ENCODE data around the gene ZBTB7C.

ZBTB7C gene

GRCh38 chr18:48249854-48250253 lies 159.3 kb downstream of the ZBTB7C start:
- no peak for FAIRE-seq
- TF ChIP-seq SPI1 (IDR thresholded peaks at IDR 0.05; ENCODE audit: low read depth, low read length) (no peak), POLR2AphosphoS5 (IDR thresholded peaks at IDR 0.05; ENCODE audit: low read depth, low read length) (no peak), TAF1 (IDR thresholded peaks at IDR 0.05; ENCODE audit: low read depth, low read length) (no peak), PAX5 (IDR thresholded peaks at IDR 0.05; ENCODE audit: insufficient read depth, low read length, severe bottlenecking) (no peak), POU2F2 (IDR thresholded peaks at IDR 0.05; ENCODE audit: low read depth, low read length) (no peak)
- no peak for DNase-seq (ENCODE audit: insufficient read length, low spot score)

DNA sequence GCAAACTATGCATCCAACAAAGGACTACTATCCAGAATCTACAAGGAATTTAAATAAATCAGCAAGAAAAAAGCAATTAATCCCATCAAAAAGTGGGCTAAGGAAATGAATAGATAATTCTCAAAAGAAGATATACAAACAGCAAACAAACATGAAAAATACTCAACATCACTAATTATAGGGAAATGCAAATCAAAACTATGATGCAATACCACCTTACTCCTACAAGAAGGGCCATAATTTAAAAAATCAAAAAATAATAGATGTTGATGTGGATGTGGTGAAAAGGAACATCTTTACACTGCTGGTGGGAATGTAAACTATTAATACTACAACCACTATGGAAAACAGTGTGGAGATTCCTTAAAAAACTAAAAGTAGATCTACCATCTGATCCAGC lies 164.7 kb downstream of the ZBTB7C start:
- no peak for TF ChIP-seq POLR2AphosphoS5 (IDR thresholded peaks at IDR 0.05; ENCODE audit: low read depth, low read length)
- no peak for TF ChIP-seq TAF1 (IDR thresholded peaks at IDR 0.05; ENCODE audit: low read depth, low read length)
- no peak for TF ChIP-seq PAX5 (IDR thresholded peaks at IDR 0.05; ENCODE audit: insufficient read depth, low read length, severe bottlenecking)
- no peak for TF ChIP-seq POLR2A (IDR thresholded peaks at IDR 0.05; ENCODE audit: low read depth, low read length)
- TF ChIP-seq SPI1 (IDR thresholded peaks at IDR 0.05; ENCODE audit: low read depth, low read length): no peak
- TF ChIP-seq POU2F2 (IDR thresholded peaks at IDR 0.05; ENCODE audit: low read depth, low read length): no peak
- DNase-seq (ENCODE audit: insufficient read length, low spot score) (no peak), FAIRE-seq (no peak)

GRCh38 chr18:48238636-48239035 lies 170.5 kb downstream of the ZBTB7C start:
- DNase-seq (ENCODE audit: insufficient read length, low spot score) (no peak), FAIRE-seq (no peak)

GRCh38 chr18:48238206-48238605 lies 171.0 kb downstream of the ZBTB7C start:
- TF ChIP-seq POLR2A (IDR thresholded peaks at IDR 0.05; ENCODE audit: low read depth, low read length) (no peak), SPI1 (IDR thresholded peaks at IDR 0.05; ENCODE audit: low read depth, low read length) (no peak), POLR2AphosphoS5 (IDR thresholded peaks at IDR 0.05; ENCODE audit: low read depth, low read length) (no peak), PAX5 (IDR thresholded peaks at IDR 0.05; ENCODE audit: insufficient read depth, low read length, severe bottlenecking) (no peak), TAF1 (IDR thresholded peaks at IDR 0.05; ENCODE audit: low read depth, low read length) (no peak), POU2F2 (IDR thresholded peaks at IDR 0.05; ENCODE audit: low read depth, low read length) (no peak)
- no peak for FAIRE-seq

More at GRCh38 chr18:48238636-48239035, 170.5 kb downstream of the ZBTB7C start:
- TF ChIP-seq TAF1 (IDR thresholded peaks at IDR 0.05; ENCODE audit: low read depth, low read length) (no peak), PAX5 (IDR thresholded peaks at IDR 0.05; ENCODE audit: insufficient read depth, low read length, severe bottlenecking) (no peak)

DNA sequence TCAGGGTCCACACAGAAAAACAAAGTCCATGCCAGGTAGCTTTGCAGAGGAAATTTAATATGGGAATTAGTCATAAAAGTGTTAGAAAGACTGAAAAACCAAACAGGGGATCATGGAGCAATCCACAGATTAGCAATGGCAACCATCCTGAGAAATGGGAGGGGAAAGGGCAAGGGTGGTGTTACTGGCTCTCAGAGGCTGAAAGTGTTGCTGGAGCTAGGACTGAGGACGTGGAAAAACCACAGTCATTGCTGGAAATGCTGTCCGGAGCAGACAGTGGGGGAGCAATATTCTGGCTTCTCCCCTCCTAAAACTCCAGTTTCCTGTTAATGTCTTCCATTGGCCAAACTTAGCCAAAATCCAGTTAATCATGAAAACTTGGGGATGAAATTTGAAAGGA lies 172.4 kb downstream of the ZBTB7C start:
- FAIRE-seq: no peak
- no peak for DNase-seq (ENCODE audit: insufficient read length, low spot score)
- TF ChIP-seq TAF1 (IDR thresholded peaks at IDR 0.05; ENCODE audit: low read depth, low read length) (no peak), SPI1 (IDR thresholded peaks at IDR 0.05; ENCODE audit: low read depth, low read length) (no peak), POLR2AphosphoS5 (IDR thresholded peaks at IDR 0.05; ENCODE audit: low read depth, low read length) (no peak), PAX5 (IDR thresholded peaks at IDR 0.05; ENCODE audit: insufficient read depth, low read length, severe bottlenecking) (no peak), POU2F2 (IDR thresholded peaks at IDR 0.05; ENCODE audit: low read depth, low read length) (no peak), POLR2A (IDR thresholded peaks at IDR 0.05; ENCODE audit: low read depth, low read length) (no peak)

More at GRCh38 chr18:48238206-48238605, 171.0 kb downstream of the ZBTB7C start:
- no peak for DNase-seq (ENCODE audit: insufficient read length, low spot score)

- DNase-seq (ENCODE audit: insufficient read length, low spot score) (peak; percentile 38), FAIRE-seq (peak; percentile 82)
- TF ChIP-seq SPI1 (IDR thresholded peaks at IDR 0.05; ENCODE audit: low read depth, low read length) (no peak), PAX5 (IDR thresholded peaks at IDR 0.05; ENCODE audit: insufficient read depth, low read length, severe bottlenecking) (no peak), POU2F2 (IDR thresholded peaks at IDR 0.05; ENCODE audit: low read depth, low read length) (no peak), TAF1 (IDR thresholded peaks at IDR 0.05; ENCODE audit: low read depth, low read length) (no peak), POLR2AphosphoS5 (IDR thresholded peaks at IDR 0.05; ENCODE audit: low read depth, low read length) (no peak), POLR2A (IDR thresholded peaks at IDR 0.05; ENCODE audit: low read depth, low read length) (no peak)
Measured at GRCh38 chr18:48230467-48231113, 178.6 kb downstream of the ZBTB7C start.

- no peak for FAIRE-seq
- DNase-seq (ENCODE audit: insufficient read length, low spot score): no peak
- no peak for TF ChIP-seq TAF1 (IDR thresholded peaks at IDR 0.05; ENCODE audit: low read depth, low read length)
- no peak for TF ChIP-seq SPI1 (IDR thresholded peaks at IDR 0.05; ENCODE audit: low read depth, low read length)
- TF ChIP-seq PAX5 (IDR thresholded peaks at IDR 0.05; ENCODE audit: insufficient read depth, low read length, severe bottlenecking): no peak
- TF ChIP-seq POU2F2 (IDR thresholded peaks at IDR 0.05; ENCODE audit: low read depth, low read length): no peak
- no peak for TF ChIP-seq POLR2AphosphoS5 (IDR thresholded peaks at IDR 0.05; ENCODE audit: low read depth, low read length)
- no peak for TF ChIP-seq POLR2A (IDR thresholded peaks at IDR 0.05; ENCODE audit: low read depth, low read length)
Measured at GRCh38 chr18:48229552-48229981, 179.6 kb downstream of the ZBTB7C start.

DNA sequence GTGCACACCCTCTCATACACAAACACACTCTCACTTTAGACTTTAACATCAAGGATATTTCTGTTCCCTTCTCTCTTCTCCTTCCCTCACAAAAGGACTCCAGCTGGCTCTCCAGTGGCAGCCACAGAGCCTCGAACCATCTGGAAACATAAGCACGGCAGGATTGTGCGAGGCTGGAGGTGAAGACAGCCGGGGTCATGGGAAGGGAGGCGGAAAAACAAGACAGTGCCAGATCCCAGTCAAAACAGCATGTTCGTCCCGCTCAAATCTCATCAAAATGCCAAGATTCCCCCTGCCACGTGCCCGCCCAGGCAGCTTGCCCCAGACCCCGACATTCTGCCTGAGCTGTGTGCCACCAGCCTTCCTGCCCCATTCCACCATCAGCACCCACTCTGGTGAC lies 180.3 kb downstream of the ZBTB7C start:
- TF ChIP-seq POLR2A (IDR thresholded peaks at IDR 0.05; ENCODE audit: low read depth, low read length): no peak
- TF ChIP-seq POLR2AphosphoS5 (IDR thresholded peaks at IDR 0.05; ENCODE audit: low read depth, low read length): no peak
- no peak for TF ChIP-seq PAX5 (IDR thresholded peaks at IDR 0.05; ENCODE audit: insufficient read depth, low read length, severe bottlenecking)
- no peak for TF ChIP-seq TAF1 (IDR thresholded peaks at IDR 0.05; ENCODE audit: low read depth, low read length)
- TF ChIP-seq POU2F2 (IDR thresholded peaks at IDR 0.05; ENCODE audit: low read depth, low read length): no peak
- no peak for TF ChIP-seq SPI1 (IDR thresholded peaks at IDR 0.05; ENCODE audit: low read depth, low read length)
- DNase-seq (ENCODE audit: insufficient read length, low spot score) (no peak), FAIRE-seq (no peak)

GRCh38 chr18:48228301-48228715 lies 180.9 kb downstream of the ZBTB7C start:
- no peak for DNase-seq (ENCODE audit: insufficient read length, low spot score)
- TF ChIP-seq SPI1 (IDR thresholded peaks at IDR 0.05; ENCODE audit: low read depth, low read length) (no peak), TAF1 (IDR thresholded peaks at IDR 0.05; ENCODE audit: low read depth, low read length) (no peak), POU2F2 (IDR thresholded peaks at IDR 0.05; ENCODE audit: low read depth, low read length) (no peak), POLR2AphosphoS5 (IDR thresholded peaks at IDR 0.05; ENCODE audit: low read depth, low read length) (no peak), POLR2A (IDR thresholded peaks at IDR 0.05; ENCODE audit: low read depth, low read length) (no peak), PAX5 (IDR thresholded peaks at IDR 0.05; ENCODE audit: insufficient read depth, low read length, severe bottlenecking) (no peak)
- FAIRE-seq: no peak

DNA sequence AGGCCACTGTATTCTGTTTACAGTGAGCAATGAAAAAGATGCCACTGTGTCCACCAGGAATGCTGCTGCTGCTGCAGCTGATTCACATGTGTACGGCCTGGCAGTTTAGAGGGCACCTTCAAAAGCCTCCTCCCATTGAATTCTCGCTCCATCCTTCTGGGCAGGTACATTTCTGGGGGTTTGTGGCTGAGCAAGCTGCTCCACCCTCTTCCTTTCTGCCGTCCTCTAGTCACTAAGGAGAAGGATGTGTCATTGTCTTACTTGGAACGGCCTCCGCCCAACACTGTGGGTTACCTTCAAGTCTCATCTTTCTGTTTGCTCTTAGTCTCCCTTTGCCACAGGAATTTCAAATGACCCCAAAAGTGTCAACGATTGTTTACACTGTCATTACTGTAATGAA lies 182.0 kb downstream of the ZBTB7C start:
- no peak for FAIRE-seq
- no peak for TF ChIP-seq PAX5 (IDR thresholded peaks at IDR 0.05; ENCODE audit: insufficient read depth, low read length, severe bottlenecking)
- no peak for TF ChIP-seq TAF1 (IDR thresholded peaks at IDR 0.05; ENCODE audit: low read depth, low read length)
- TF ChIP-seq SPI1 (IDR thresholded peaks at IDR 0.05; ENCODE audit: low read depth, low read length): no peak
- TF ChIP-seq POLR2A (IDR thresholded peaks at IDR 0.05; ENCODE audit: low read depth, low read length): no peak
- TF ChIP-seq POU2F2 (IDR thresholded peaks at IDR 0.05; ENCODE audit: low read depth, low read length): no peak
- no peak for TF ChIP-seq POLR2AphosphoS5 (IDR thresholded peaks at IDR 0.05; ENCODE audit: low read depth, low read length)
- DNase-seq (ENCODE audit: insufficient read length, low spot score): no peak

All from GM12891 (cell line).